Neuron (in vitro differentiated cells): ENCODE data around the gene LENEP.
"Not testable (repeated sequence)": the region's sequence is repeated elsewhere in the genome, so short reads cannot be mapped to it uniquely, and the experiment has no call there.

Experiments
- H2AFZ ChIP-seq: one replicate; pipeline ENCODE4 v1.6.1; 2013; ENCODE audit warnings: low read depth, mild to moderate bottlenecking, inconsistent platforms, low read length, moderate library complexity
- H3K27me3 ChIP-seq: one replicate; pipeline ENCODE4 v1.6.1; 2013; ENCODE audit warnings: low read length; ENCODE audit not compliant: insufficient read depth
- H3K36me3 ChIP-seq: one replicate; pipeline ENCODE4 v1.6.1; 2013; ENCODE audit warnings: low read length; ENCODE audit not compliant: insufficient read depth
- H3K4me1 ChIP-seq: one replicate; pipeline ENCODE4 v1.6.1; 2013; ENCODE audit warnings: low read length; ENCODE audit not compliant: insufficient read depth
- H3K4me3 ChIP-seq: 2 replicates; pipeline ENCODE4 v1.5.1; 2013; ENCODE audit warnings: mild to moderate bottlenecking, low read length, moderate library complexity
- H3K9me3 ChIP-seq: one replicate; pipeline ENCODE4 v1.6.1; 2013; ENCODE audit warnings: low read length

The LENEP gene

GRCh38 chr1:154992721-154993571, 440 bp upstream of the LENEP start:
- H2AFZ ChIP-seq = no peak overlapping the region
- no peaks in the 10 kb centered on the region for H3K27me3 ChIP-seq
- peaks cover 2% of the 10 kb centered on the region for H3K4me1 ChIP-seq
- no peaks in the 10 kb centered on the region for H3K9me3 ChIP-seq
- peaks cover 31% of the 10 kb centered on the region for H3K36me3 ChIP-seq
- H3K4me3 ChIP-seq = no peak overlapping the region

- Histone ChIP-seq H2AFZ (no peak overlapping the region), H3K36me3 (peaks cover 20% of the 10 kb centered on the region), H3K27me3 (no peaks in the 10 kb centered on the region), H3K9me3 (no peaks in the 10 kb centered on the region), H3K4me3 (no peak overlapping the region), H3K4me1 (peaks cover 4% of the 10 kb centered on the region)
Measured at GRCh38 chr1:154994269-154994587, 842 bp downstream of the LENEP start.

GRCh38 chr1:154994591-154994990, 1.2 kb downstream of the LENEP start:
- H3K36me3 ChIP-seq = peaks cover 16% of the 10 kb centered on the region
- H3K27me3 ChIP-seq = no peaks in the 10 kb centered on the region
- H3K4me1 ChIP-seq = peaks cover 5% of the 10 kb centered on the region

GRCh38 chr1:154995301-154995983, 2.1 kb downstream of the LENEP start:
- peaks cover 11% of the 10 kb centered on the region for H3K4me1 ChIP-seq
- not testable (repeated sequence) for H3K27me3 ChIP-seq, H3K9me3 ChIP-seq, H2AFZ ChIP-seq, H3K4me3 ChIP-seq, H3K36me3 ChIP-seq

More at GRCh38 chr1:154994591-154994990, 1.2 kb downstream of the LENEP start:
- Histone ChIP-seq H3K4me3 (no peak overlapping the region), H2AFZ (no peak overlapping the region), H3K9me3 (no peaks in the 10 kb centered on the region)

GRCh38 chr1:154996966-154997701, 3.7 kb downstream of the LENEP start:
- H3K4me1 ChIP-seq = peaks cover 18% of the 10 kb centered on the region
- no peaks in the 10 kb centered on the region for H3K27me3 ChIP-seq
- H2AFZ ChIP-seq = no peak overlapping the region
- peaks cover 7% of the 10 kb centered on the region for H3K36me3 ChIP-seq
- no peak overlapping the region for H3K4me3 ChIP-seq
- no peaks in the 10 kb centered on the region for H3K9me3 ChIP-seq

- H3K9me3 ChIP-seq = no peaks in the 10 kb centered on the region
- H2AFZ ChIP-seq = no peak overlapping the region
- H3K27me3 ChIP-seq = no peaks in the 10 kb centered on the region
- peaks cover 20% of the 10 kb centered on the region for H3K4me1 ChIP-seq
- H3K4me3 ChIP-seq = no peak overlapping the region
- H3K36me3 ChIP-seq = no peaks in the 10 kb centered on the region
Measured at GRCh38 chr1:154998201-154998780, 4.9 kb downstream of the LENEP start.

GRCh38 chr1:154998818-154999570, 5.6 kb downstream of the LENEP start:
- Histone ChIP-seq H3K27me3 (no peaks in the 10 kb centered on the region), H3K36me3 (no peaks in the 10 kb centered on the region), H3K9me3 (no peaks in the 10 kb centered on the region), H3K4me3 (peak overlapping the region; percentile 36), H2AFZ (peak overlapping the region; percentile 41), H3K4me1 (peaks cover 25% of the 10 kb centered on the region)

- H2AFZ ChIP-seq = no peak overlapping the region
Measured at GRCh38 chr1:154999571-155000410, 6.4 kb downstream of the LENEP start.

GRCh38 chr1:155000411-155000725, 7.0 kb downstream of the LENEP start:
- no peaks in the 10 kb centered on the region for H3K9me3 ChIP-seq
- no peaks in the 10 kb centered on the region for H3K27me3 ChIP-seq
- no peak overlapping the region for H2AFZ ChIP-seq
- H3K4me3 ChIP-seq = peak overlapping the region; percentile 64
- H3K36me3 ChIP-seq = no peaks in the 10 kb centered on the region
- H3K4me1 ChIP-seq = peaks cover 32% of the 10 kb centered on the region

More at GRCh38 chr1:154999571-155000410, 6.4 kb downstream of the LENEP start:
- no peaks in the 10 kb centered on the region for H3K9me3 ChIP-seq
- no peaks in the 10 kb centered on the region for H3K27me3 ChIP-seq
- H3K4me3 ChIP-seq = peak overlapping the region; percentile 64
- no peaks in the 10 kb centered on the region for H3K36me3 ChIP-seq
- peaks cover 32% of the 10 kb centered on the region for H3K4me1 ChIP-seq

GRCh38 chr1:155000726-155001424, 7.5 kb downstream of the LENEP start:
- Histone ChIP-seq H3K27me3 (no peaks in the 10 kb centered on the region), H3K36me3 (no peaks in the 10 kb centered on the region), H3K4me1 (peaks cover 32% of the 10 kb centered on the region), H3K9me3 (no peaks in the 10 kb centered on the region), H3K4me3 (peak overlapping the region; percentile 64), H2AFZ (peak overlapping the region; percentile 63)

- H2AFZ ChIP-seq = peak overlapping the region; percentile 63
- H3K27me3 ChIP-seq = no peaks in the 10 kb centered on the region
- H3K36me3 ChIP-seq = no peaks in the 10 kb centered on the region
- H3K4me3 ChIP-seq = peak overlapping the region; percentile 64
- no peaks in the 10 kb centered on the region for H3K9me3 ChIP-seq
- peaks cover 32% of the 10 kb centered on the region for H3K4me1 ChIP-seq
Measured at GRCh38 chr1:155001425-155001674, 8.0 kb downstream of the LENEP start.
